ENCODE data around the gene MALRD1.

DNA sequence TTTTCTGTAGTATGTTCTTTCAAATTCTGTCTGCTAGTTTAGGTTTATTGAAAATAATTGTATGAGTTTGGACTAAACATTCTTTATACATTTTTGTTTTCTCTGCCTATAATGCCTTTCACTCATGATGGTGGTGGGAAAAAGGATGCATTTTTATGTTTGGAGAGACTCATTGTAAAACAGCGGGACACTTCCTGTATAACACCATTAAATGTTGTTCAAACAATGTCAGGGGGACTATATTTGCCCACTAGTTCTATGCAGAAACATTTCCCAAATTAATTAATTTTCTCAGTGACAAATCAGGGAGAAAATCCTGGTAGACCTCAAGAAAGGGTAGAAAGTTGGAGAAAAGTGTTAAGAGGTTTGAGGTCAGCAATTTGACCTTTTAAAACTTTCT lies 207.7 kb downstream of the MALRD1 start:
- TF ChIP-seq, protein P1, sequence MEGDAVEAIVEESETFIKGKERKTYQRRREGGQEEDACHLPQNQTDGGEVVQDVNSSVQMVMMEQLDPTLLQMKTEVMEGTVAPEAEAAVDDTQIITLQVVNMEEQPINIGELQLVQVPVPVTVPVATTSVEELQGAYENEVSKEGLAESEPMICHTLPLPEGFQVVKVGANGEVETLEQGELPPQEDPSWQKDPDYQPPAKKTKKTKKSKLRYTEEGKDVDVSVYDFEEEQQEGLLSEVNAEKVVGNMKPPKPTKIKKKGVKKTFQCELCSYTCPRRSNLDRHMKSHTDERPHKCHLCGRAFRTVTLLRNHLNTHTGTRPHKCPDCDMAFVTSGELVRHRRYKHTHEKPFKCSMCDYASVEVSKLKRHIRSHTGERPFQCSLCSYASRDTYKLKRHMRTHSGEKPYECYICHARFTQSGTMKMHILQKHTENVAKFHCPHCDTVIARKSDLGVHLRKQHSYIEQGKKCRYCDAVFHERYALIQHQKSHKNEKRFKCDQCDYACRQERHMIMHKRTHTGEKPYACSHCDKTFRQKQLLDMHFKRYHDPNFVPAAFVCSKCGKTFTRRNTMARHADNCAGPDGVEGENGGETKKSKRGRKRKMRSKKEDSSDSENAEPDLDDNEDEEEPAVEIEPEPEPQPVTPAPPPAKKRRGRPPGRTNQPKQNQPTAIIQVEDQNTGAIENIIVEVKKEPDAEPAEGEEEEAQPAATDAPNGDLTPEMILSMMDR (IDR thresholded peaks at IDR 0.05; ENCODE audit: low read depth, low read length) = no peak
- no peak for TF ChIP-seq EZH2phosphoT487 (IDR thresholded peaks at IDR 0.05; ENCODE audit: low read depth)

Data from OCI-LY3 (cell line).